Measurements from ENCODE around the gene DCLK1. TPM values are rescaled to one million over a fixed set of nuclear protein-coding genes. Genes with fewer than 3 reads are reported as not detected.

DCLK1 gene
- total and polyA plus RNA-seq, 4 donors, result 0.04 to 0.56 (median 0.20) TPM

DNA sequence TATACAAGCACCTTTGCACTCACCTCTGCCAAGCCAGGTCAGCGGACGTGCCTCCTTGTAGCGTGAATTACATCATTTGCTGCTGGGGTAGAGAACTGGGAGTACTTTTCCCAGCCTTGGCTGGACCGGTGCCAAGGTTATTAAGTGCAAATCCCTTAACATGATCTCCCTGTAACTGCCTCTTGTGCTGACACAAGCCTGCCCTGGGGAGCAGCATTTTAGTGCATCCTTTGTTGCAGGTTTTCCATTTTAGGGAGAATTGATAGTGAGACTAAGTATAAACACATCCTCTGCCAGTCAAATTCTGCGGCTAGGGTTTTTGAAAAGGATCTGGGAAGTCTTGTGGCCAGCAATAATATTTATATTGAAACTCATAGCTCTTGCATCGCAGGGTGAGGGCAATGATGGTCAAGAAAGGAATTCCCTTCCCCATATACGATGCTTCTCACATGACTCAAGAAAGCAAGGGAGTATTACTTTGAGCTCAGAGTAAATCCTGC, 32.7 kb upstream of the DCLK1 start:
- Histone ChIP-seq H3K27me3 (ENCODE audit: control insufficient read depth in 4 of 4, insufficient read depth in 4 of 4, low read length in 3 of 4) (no peaks in the 10 kb centered on the region), H3K4me3 (ENCODE audit: low read depth in 1 of 3, low read length in 3 of 3) (no peak overlapping the region), H3K36me3 (ENCODE audit: control insufficient read depth in 4 of 4, insufficient read depth in 3 of 4, low read depth in 1 of 4, low read length in 3 of 4) (no peaks in the 10 kb centered on the region), H3K9me3 (ENCODE audit: control insufficient read depth in 4 of 4, low read length in 3 of 4) (no peaks in the 10 kb centered on the region), H3K27ac (ENCODE audit: low read depth in 1 of 2, low read length in 2 of 2) (no peak overlapping the region), H3K4me1 (ENCODE audit: control insufficient read depth in 4 of 4, insufficient read depth in 4 of 4, low read length in 3 of 4) (no peaks in the 10 kb centered on the region), H3K9ac (ENCODE audit: low read depth in 1 of 2, low read length in 2 of 2) (no peak overlapping the region)
- TF ChIP-seq HNF4G (IDR thresholded peaks at IDR 0.05) (no peak), NR2F2 (IDR thresholded peaks at IDR 0.05) (no peak), FOXA2 (IDR thresholded peaks at IDR 0.05) (no peak), RAD21 (IDR thresholded peaks at IDR 0.05) (no peak), ZBTB33 (IDR thresholded peaks at IDR 0.05) (no peak), JUND (IDR thresholded peaks at IDR 0.05) (no peak), SP1 (IDR thresholded peaks at IDR 0.05) (no peak), ATF3 (IDR thresholded peaks at IDR 0.05) (no peak)
- DNase-seq (ENCODE audit: low spot score), result no peak
- WGBS, result 64% methylated on average over 7 of the region's 7 CpGs

DNA sequence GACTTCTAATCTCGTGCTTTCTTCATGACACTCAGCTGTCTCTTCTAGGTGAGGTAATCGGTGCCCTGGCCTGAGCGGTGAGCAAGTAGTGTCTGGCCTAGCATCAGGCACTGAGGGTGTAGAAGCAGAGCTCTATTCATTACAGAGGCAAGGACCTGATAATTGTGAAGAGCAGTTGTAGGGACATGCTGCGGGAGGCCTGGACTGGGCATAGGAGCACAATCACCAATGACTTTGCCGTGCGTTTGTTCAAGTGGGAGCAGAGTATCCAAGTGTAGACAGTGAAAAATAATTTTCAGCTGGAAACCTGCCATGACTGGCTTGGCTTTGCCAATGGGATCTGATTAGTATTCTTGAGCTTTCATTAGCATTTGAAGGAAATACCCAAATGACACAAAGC, 32.1 kb upstream of the DCLK1 start:
- H3K27me3 ChIP-seq (ENCODE audit: control insufficient read depth in 4 of 4, insufficient read depth in 4 of 4, low read length in 3 of 4), result no peaks in the 10 kb centered on the region

More for the DNA sequence above, 32.1 kb upstream of the DCLK1 start:
- Histone ChIP-seq H3K4me1 (ENCODE audit: control insufficient read depth in 4 of 4, insufficient read depth in 4 of 4, low read length in 3 of 4) (no peaks in the 10 kb centered on the region), H3K4me3 (ENCODE audit: low read depth in 1 of 3, low read length in 3 of 3) (no peak overlapping the region), H3K9ac (ENCODE audit: low read depth in 1 of 2, low read length in 2 of 2) (no peak overlapping the region), H3K27ac (ENCODE audit: low read depth in 1 of 2, low read length in 2 of 2) (no peak overlapping the region), H3K36me3 (ENCODE audit: control insufficient read depth in 4 of 4, insufficient read depth in 3 of 4, low read depth in 1 of 4, low read length in 3 of 4) (no peaks in the 10 kb centered on the region), H3K9me3 (ENCODE audit: control insufficient read depth in 4 of 4, low read length in 3 of 4) (no peaks in the 10 kb centered on the region)
- TF ChIP-seq HNF4G (IDR thresholded peaks at IDR 0.05) (no peak), ATF3 (IDR thresholded peaks at IDR 0.05) (no peak), TAF1 (conservative IDR thresholded peaks at IDR 0.05) (no peak), ZBTB33 (IDR thresholded peaks at IDR 0.05) (no peak), FOXA2 (IDR thresholded peaks at IDR 0.05) (no peak), HNF4A (conservative IDR thresholded peaks at IDR 0.05) (no peak), FOXA1 (IDR thresholded peaks at IDR 0.05) (no peak), RXRA (IDR thresholded peaks at IDR 0.05) (no peak), NR2F2 (IDR thresholded peaks at IDR 0.05) (no peak)
- TF ChIP-seq, protein P1, sequence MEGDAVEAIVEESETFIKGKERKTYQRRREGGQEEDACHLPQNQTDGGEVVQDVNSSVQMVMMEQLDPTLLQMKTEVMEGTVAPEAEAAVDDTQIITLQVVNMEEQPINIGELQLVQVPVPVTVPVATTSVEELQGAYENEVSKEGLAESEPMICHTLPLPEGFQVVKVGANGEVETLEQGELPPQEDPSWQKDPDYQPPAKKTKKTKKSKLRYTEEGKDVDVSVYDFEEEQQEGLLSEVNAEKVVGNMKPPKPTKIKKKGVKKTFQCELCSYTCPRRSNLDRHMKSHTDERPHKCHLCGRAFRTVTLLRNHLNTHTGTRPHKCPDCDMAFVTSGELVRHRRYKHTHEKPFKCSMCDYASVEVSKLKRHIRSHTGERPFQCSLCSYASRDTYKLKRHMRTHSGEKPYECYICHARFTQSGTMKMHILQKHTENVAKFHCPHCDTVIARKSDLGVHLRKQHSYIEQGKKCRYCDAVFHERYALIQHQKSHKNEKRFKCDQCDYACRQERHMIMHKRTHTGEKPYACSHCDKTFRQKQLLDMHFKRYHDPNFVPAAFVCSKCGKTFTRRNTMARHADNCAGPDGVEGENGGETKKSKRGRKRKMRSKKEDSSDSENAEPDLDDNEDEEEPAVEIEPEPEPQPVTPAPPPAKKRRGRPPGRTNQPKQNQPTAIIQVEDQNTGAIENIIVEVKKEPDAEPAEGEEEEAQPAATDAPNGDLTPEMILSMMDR (IDR thresholded peaks at IDR 0.05; ENCODE audit: low read depth, low read length, missing input control), result no peak
- WGBS, result 81% methylated on average over 6 of the region's 6 CpGs
- no peak for DNase-seq (ENCODE audit: low spot score)
